Activated T-cell treated with anti-CD3 and anti-CD28 coated beads, Interleukin-2, amount 50 U/mL, for 48 hours (primary cell): ENCODE data around the gene SUCLG2.

Experiments used
- DNase-seq, 2 experiments: peaks; one replicate each; pipeline ENCODE4 v3.0.0-alpha.2; 2020

SUCLG2 gene

GRCh38 chr3:67648701-67649100, 5.7 kb downstream of the SUCLG2 start:
- no peak for DNase-seq

DNA sequence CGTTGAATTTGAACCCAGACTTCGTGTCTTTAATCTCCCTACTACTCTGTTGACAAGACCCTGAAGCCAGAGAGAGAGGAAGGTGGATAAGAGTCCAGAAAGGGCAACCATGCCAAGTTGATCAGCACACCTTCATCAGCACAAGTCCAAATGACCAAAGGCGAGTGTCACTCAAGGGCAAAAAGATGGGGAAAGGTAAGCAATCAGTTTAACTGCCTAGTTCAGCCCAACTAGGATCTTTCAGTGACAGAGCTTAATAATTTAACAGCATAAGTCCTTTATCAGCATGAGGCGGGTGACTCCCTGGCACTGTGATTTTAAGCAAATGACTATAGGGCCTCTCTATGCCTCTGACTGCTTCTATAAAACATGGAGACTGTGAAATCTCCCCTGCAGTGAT, 6.2 kb downstream of the SUCLG2 start:
- no peak for DNase-seq

DNA sequence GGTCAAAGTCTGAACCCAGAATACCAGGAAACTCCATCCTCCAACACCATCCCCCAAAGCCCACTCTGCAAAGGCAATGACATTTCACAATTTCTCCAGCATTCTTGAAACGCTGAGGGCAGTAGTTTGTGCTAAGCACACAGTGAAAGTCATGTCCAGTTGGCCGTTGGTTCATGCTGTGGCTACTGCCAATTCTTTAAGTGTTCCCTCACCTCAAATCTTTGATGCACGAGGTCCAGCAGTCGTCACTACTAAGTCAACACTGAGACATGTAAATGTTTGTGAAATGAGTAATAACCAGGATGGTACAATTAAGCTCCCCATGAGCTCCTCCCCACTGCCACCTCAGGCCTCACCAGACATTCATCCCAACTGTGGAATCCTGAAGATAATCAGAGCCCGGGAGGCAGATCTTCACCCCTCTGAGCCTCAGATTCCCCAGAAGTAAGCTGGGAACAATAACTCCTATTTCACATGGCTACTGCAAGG, 7.0 kb downstream of the SUCLG2 start:
- no peak for DNase-seq

- no peak for DNase-seq
Measured at GRCh38 chr3:67646586-67647234, 7.7 kb downstream of the SUCLG2 start.

GRCh38 chr3:67644827-67645226, 9.6 kb downstream of the SUCLG2 start:
- no peak for DNase-seq

DNA sequence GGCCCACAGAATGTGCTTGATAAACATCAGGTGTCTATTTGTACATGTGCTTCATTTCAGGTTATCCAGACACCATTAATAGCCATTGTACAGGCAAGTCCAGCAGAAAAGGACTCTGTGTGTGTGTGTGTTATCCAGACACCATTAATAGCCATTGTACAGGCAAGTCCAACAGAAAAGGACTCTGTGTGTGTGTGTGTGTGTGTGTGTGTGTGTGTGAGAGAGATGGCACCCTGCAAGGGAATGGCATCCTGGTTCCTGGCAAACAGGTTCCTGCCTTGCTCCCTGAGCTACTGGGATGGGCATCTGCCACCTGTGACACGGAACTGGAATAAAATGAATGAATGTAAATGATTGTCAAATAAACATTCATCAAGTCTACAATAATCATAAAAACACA, 11.7 kb downstream of the SUCLG2 start:
- no peak for DNase-seq

GRCh38 chr3:67642190-67642589, 12.2 kb downstream of the SUCLG2 start:
- no peak for DNase-seq

- no peak for DNase-seq
Measured at GRCh38 chr3:67641451-67641850, 13.0 kb downstream of the SUCLG2 start.

DNA sequence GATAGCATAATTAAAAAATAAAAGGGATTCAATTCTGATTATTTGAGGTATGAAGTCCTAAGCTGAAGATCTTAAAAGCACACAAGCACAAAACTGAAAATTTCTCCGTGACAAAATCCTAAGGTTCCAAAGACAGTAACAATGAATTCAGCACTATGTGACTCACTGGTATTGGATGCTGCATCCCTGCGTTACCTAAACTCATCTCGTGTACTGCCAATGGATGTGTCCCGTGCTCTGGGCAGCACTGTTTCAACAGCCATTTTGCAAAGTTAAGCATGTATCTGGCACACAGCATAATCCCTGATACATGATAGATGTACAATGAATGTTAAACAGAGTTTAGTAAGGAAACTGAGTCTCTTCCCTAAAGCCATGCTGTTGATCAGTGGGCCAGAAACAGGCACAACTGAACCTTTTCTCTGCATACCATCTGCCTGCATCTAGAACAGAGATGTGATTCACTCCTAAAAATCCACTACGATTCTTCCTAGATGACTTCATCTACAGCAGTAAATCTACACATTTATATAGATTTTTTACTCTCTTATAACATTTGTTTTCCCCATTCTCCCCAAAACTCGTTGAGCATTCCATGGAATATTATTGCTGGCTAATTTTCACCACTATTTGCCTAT, 14.3 kb downstream of the SUCLG2 start:
- no peak for DNase-seq

DNA sequence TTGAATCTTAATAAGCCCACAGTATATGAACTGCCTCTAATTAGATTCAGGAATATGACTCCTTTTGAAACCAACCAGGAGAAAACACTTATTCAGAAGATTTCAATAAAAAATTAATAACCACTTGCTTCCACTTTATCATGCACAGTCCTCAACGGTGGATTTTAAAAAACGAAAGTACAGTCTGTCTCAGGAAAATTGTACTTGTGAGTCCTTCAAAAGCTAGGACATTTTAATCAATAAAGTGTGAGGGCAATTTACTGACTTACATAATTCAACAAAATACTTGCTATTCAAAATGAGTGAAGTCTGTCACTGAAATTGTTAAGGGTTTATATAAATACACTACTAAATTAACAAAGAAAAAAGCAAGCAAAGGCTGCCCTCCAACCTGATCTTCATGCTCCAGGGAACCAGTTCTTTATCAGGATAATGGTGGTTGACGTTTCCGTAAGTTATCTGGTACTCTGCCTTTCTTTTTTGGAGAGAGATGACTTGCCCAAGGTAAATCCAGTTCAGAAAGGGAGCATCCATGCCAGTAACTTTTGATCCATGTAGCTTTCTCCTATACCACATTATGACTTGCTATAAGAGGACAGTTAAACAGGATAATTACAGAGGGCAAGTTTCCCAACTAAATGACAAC, 17.0 kb downstream of the SUCLG2 start:
- DNase-seq, result no peak

- no peak for DNase-seq
Measured at GRCh38 chr3:67635806-67636205, 18.6 kb downstream of the SUCLG2 start.

- DNase-seq, result peak in 1 of 2 experiments; percentile 24
Measured at GRCh38 chr3:67635257-67635656, 19.2 kb downstream of the SUCLG2 start.

GRCh38 chr3:67630666-67631362, 23.6 kb downstream of the SUCLG2 start:
- no peak for DNase-seq

DNA sequence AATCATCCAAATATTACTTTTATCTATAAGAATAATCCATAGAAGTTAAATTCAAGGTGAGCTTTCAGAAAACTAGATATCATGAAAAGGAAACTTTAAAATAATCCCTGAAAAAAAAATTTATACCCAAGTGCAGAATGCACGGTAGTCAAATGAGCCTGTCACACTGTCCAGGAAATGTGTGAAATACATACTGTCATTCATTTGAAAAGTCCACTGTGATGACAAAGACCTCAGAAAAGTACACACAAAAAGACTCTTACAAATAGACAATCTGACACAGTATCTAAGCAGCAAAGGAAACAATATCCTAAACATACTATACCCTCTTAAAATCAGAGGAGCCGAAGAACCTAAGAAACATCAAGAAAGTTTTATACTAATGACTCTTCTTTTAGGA, 29.7 kb downstream of the SUCLG2 start:
- no peak for DNase-seq

DNA sequence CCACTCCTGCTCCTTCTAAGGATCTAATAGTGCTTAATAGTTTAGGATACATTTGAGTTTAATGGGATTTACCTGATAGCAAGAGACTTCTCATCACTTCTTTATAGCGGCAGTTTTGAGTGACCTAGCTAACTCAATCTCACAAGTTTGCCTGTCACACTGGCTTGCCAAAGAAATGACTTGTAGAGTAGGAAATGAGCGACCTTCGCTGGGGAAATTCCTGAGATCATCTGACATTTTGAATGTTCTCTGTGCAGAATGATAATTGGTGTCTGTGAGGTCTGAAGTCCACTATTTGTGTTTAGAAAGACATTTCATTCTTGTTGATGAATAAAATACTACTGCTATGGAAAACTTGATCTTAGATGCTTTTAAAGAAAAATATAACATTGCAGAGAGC, 30.3 kb downstream of the SUCLG2 start:
- no peak for DNase-seq

- no peak for DNase-seq
Measured at GRCh38 chr3:67622652-67623051, 31.8 kb downstream of the SUCLG2 start.

GRCh38 chr3:67620869-67621268, 33.5 kb downstream of the SUCLG2 start:
- DNase-seq, result no peak

- no peak for DNase-seq
Measured at GRCh38 chr3:67619991-67620390, 34.4 kb downstream of the SUCLG2 start.

DNA sequence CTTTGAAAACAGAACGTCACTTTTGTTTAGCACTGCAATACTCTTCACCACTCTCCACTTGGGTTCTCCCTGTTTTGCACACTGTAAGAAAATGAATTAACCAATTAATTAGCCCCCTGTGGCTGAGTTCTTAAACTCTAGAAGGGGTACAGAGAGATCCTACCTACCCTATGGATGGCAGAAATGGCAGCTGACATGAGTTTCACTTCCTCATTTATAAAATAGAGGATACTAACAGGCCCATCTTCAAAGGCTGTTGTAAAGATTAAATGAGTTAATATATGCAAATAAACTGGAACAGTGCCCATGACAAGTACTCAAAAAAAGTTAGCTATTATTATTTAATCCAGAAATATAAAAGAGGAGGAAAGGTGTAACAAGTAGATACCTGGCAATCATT, 36.9 kb downstream of the SUCLG2 start:
- DNase-seq, result no peak

- DNase-seq, result no peak
Measured at GRCh38 chr3:67616046-67616445, 38.4 kb downstream of the SUCLG2 start.

DNA sequence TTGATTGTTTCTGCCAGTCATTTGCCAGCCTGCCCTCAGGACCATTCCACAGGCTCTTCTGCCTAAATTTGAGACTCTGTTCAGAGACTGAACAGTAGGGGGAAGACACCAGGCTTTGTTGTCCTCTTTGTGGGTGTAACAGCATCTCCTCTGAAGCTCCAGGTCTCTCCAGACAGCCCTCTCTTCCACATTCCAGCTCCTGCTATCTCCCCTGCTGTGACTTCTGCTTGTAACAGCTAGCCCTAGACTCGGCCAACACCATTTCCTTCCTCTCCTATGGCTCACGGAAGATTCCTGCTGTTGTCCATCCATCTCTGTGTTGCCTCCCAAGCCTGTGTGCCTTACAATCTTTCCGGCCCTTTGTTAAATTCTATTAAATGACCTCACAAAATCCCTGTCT, 40.2 kb downstream of the SUCLG2 start:
- no peak for DNase-seq

DNA sequence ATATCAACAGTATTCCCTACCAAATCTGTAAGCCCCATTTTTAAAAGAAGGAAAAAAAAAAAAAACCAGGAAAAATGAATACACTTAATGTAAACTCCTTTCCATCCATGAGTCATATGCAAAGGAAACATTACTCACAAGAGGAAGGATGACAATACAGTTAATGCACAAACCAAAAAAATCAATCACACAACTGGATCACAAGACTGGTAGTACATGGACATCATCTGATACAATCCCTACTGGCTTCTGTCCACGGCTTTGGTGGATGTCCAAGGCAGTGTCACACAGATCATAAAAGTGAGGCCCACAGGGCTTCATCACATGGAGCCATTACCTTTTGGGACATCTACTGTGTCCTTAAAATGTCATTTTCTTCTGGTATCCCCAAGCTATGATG, 44.0 kb downstream of the SUCLG2 start:
- DNase-seq, result no peak

DNA sequence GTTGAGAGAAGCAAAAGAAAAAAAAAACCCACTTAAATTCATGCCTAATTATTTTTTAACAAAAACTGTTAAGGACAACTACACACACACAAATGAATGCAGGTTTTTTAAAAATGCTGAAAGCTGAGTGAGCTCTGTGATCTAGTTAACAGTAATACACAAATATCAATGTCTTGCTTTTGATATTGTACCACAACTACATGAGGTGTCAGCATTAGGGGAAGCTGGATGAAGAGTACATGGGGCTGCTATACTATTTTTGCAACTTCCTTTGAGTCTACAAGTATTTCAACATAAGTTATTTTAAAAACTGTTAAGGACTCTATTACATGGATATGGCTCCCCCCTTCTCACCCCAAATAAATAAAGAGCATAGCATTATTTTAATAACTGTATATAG, 44.7 kb downstream of the SUCLG2 start:
- no peak for DNase-seq

DNA sequence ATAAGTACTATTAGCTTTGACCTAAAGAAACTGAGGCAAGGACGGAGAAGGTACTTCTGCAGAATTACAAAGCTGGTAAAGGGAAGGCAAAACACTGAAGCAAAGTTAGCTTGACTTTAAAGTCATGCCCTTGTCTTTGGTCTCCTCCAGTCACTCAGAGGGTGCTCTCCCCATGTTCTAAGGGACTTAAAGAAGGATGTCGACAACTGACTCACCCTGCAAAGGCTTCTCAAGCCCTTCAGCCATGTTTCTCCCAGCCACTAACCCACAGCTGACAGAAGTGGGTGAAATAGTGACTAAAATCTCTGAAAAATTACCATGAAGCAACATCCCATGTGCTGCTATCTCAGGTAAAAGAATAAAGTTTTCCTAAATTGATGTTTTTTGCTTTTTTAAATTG, 46.4 kb downstream of the SUCLG2 start:
- DNase-seq, result no peak
